ENCODE data around the gene SETX. TPM values are rescaled to one million over a fixed set of nuclear protein-coding genes. Genes with fewer than 3 reads are reported as not detected.
A peak's percentile ranks its signal among the peaks of the same experiment; 100 is the strongest.

The SETX gene
- total RNA-seq, 1 donor from 2014 or later = 56.9 TPM

- no peak overlapping the region for H3K27ac ChIP-seq
- H3K9me3 ChIP-seq = no peaks in the 10 kb centered on the region
- H3K4me3 ChIP-seq = no peak overlapping the region
- H3K27me3 ChIP-seq = no peaks in the 10 kb centered on the region
- TF ChIP-seq CTCF (IDR thresholded peaks at IDR 0.05) = peak; percentile 4
- peaks cover 5% of the 10 kb centered on the region for H3K4me1 ChIP-seq
- no peaks in the 10 kb centered on the region for H3K36me3 ChIP-seq
- DNase-seq = no peak
- intact Hi-C loops (cut with DNase I) = loop anchor here (5.0 kb wide), 1 partner anchor 474 kb away; no protein-coding TSS in a partner anchor
- no peak for ATAC-seq
Observed at GRCh38 chr9:132236662-132237311, 118.0 kb downstream of the SETX start.

- H3K36me3 ChIP-seq = no peaks in the 10 kb centered on the region
- H3K4me3 ChIP-seq = no peak overlapping the region
- no peaks in the 10 kb centered on the region for H3K27me3 ChIP-seq
- no peaks in the 10 kb centered on the region for H3K9me3 ChIP-seq
- intact Hi-C loops (cut with DNase I) = loop anchor here (5.0 kb wide), 1 partner anchor 474 kb away; no protein-coding TSS in a partner anchor
- ATAC-seq (peak; percentile 37), DNase-seq (peak; percentile 86)
- TF ChIP-seq CTCF (IDR thresholded peaks at IDR 0.05) = peak; percentile 96
- H3K27ac ChIP-seq = no peak overlapping the region
- H3K4me1 ChIP-seq = peaks cover 5% of the 10 kb centered on the region
Observed at GRCh38 chr9:132235894-132236661, 118.7 kb downstream of the SETX start.

- H3K4me3 ChIP-seq = no peak overlapping the region
- ATAC-seq (no peak), DNase-seq (no peak)
- H3K36me3 ChIP-seq = no peaks in the 10 kb centered on the region
- no peak overlapping the region for H3K27ac ChIP-seq
- no peaks in the 10 kb centered on the region for H3K9me3 ChIP-seq
- TF ChIP-seq CTCF (IDR thresholded peaks at IDR 0.05) = no peak
- intact Hi-C loops (cut with DNase I) = loop anchor here (5.0 kb wide), 1 partner anchor 473 kb away; no protein-coding TSS in a partner anchor
- peaks cover 5% of the 10 kb centered on the region for H3K4me1 ChIP-seq
- no peaks in the 10 kb centered on the region for H3K27me3 ChIP-seq
Observed at GRCh38 chr9:132235125-132235524, 119.7 kb downstream of the SETX start.

GRCh38 chr9:132234535-132234934 is 120.3 kb downstream of the SETX start:
- intact Hi-C loops (cut with DNase I) = no loop called here

GRCh38 chr9:132233138-132233537 is 121.6 kb downstream of the SETX start:
- Histone ChIP-seq H3K36me3 (no peaks in the 10 kb centered on the region), H3K9me3 (no peaks in the 10 kb centered on the region), H3K27me3 (no peaks in the 10 kb centered on the region), H3K4me3 (no peak overlapping the region), H3K27ac (no peak overlapping the region), H3K4me1 (peaks cover 5% of the 10 kb centered on the region)
- intact Hi-C loops (cut with DNase I) = no loop called here
- ATAC-seq = no peak
- no peak for TF ChIP-seq CTCF (IDR thresholded peaks at IDR 0.05)
- no peak for DNase-seq

More at GRCh38 chr9:132234535-132234934, 120.3 kb downstream of the SETX start:
- no peaks in the 10 kb centered on the region for H3K9me3 ChIP-seq
- no peaks in the 10 kb centered on the region for H3K36me3 ChIP-seq
- H3K4me3 ChIP-seq = no peak overlapping the region
- TF ChIP-seq CTCF (IDR thresholded peaks at IDR 0.05) = no peak
- peaks cover 5% of the 10 kb centered on the region for H3K4me1 ChIP-seq
- H3K27me3 ChIP-seq = no peaks in the 10 kb centered on the region
- no peak overlapping the region for H3K27ac ChIP-seq
- ATAC-seq = no peak
- no peak for DNase-seq

Data from upper lobe of right lung (tissue), 1 donor.